Measurements from ENCODE around the gene INPP4B.

INPP4B gene

GRCh38 chr4:142309772-142310171 lies 536.3 kb downstream of the INPP4B start:
- no peak for DNase-seq

GRCh38 chr4:142307857-142308256 lies 538.2 kb downstream of the INPP4B start:
- DNase-seq = peak in 1 of 56 donors; percentile 3

GRCh38 chr4:142297313-142297712 lies 548.8 kb downstream of the INPP4B start:
- DNase-seq = no peak

- no peak for DNase-seq
Measured at GRCh38 chr4:142293536-142293935, 552.6 kb downstream of the INPP4B start.

- no peak for DNase-seq
Measured at GRCh38 chr4:142292231-142292630, 553.9 kb downstream of the INPP4B start.

GRCh38 chr4:142291299-142292050 lies 554.6 kb downstream of the INPP4B start:
- no peak for DNase-seq

GRCh38 chr4:142287371-142287770 lies 558.7 kb downstream of the INPP4B start:
- no peak for DNase-seq

GRCh38 chr4:142285222-142285583 lies 560.9 kb downstream of the INPP4B start:
- no peak for DNase-seq

GRCh38 chr4:142284402-142285221 lies 561.5 kb downstream of the INPP4B start:
- DNase-seq = no peak

- DNase-seq = no peak
Measured at GRCh38 chr4:142282870-142283431, 563.1 kb downstream of the INPP4B start.

GRCh38 chr4:142281999-142282398 lies 564.1 kb downstream of the INPP4B start:
- DNase-seq = no peak

- no peak for DNase-seq
Measured at GRCh38 chr4:142278663-142279062, 567.4 kb downstream of the INPP4B start.

- no peak for DNase-seq
Measured at GRCh38 chr4:142278171-142278570, 567.9 kb downstream of the INPP4B start.

GRCh38 chr4:142274137-142274536 lies 572.0 kb downstream of the INPP4B start:
- DNase-seq = no peak

- DNase-seq = no peak
Measured at GRCh38 chr4:142272452-142272851, 573.6 kb downstream of the INPP4B start.

- DNase-seq = no peak
Measured at GRCh38 chr4:142271832-142272231, 574.3 kb downstream of the INPP4B start.

GRCh38 chr4:142267101-142267500 lies 579.0 kb downstream of the INPP4B start:
- no peak for DNase-seq

GRCh38 chr4:142265946-142266345 lies 580.2 kb downstream of the INPP4B start:
- DNase-seq = no peak

GRCh38 chr4:142265536-142265935 lies 580.6 kb downstream of the INPP4B start:
- no peak for DNase-seq

GRCh38 chr4:142264961-142265360 lies 581.1 kb downstream of the INPP4B start:
- no peak for DNase-seq

GRCh38 chr4:142262956-142263355 lies 583.1 kb downstream of the INPP4B start:
- DNase-seq = no peak

GRCh38 chr4:142248946-142249345 lies 597.2 kb downstream of the INPP4B start:
- DNase-seq = no peak

- no peak for DNase-seq
Measured at GRCh38 chr4:142243255-142243654, 602.8 kb downstream of the INPP4B start.

Measured in nucleus accumbens (tissue), 56 donors.